ENCODE results near the gene HYAL3.
A peak's percentile ranks its signal among the peaks of the same experiment; 100 is the strongest.

The HYAL3 gene

GRCh38 chr3:50298836-50299637, at the start of gene HYAL3, which contains the start of gene NAA80:
HYAL3 (minus strand) TSS chr3:50299405; CDS start chr3:50295602, 3,803 bp downstream.
NAA80 (minus strand) TSS chr3:50299405; CDS start chr3:50297463, 1,942 bp downstream.
- peak within 1 kb of the TSS; percentile 65 to 88 for H3K4me3 ChIP-seq (replicated peaks in 1 of 2; ENCODE audit: low read depth in 2 of 2, low read length in 2 of 2)
- DNase-seq (ENCODE audit: low read depth in 2 of 2), result peak; percentile 100
- peak; percentile 25 for TF ChIP-seq CTCF (IDR thresholded peaks at IDR 0.05; ENCODE audit: low read depth, low read length)

- peak; percentile 80 to 83 for DNase-seq (ENCODE audit: low read depth in 2 of 2)
- no peak overlapping the region for H3K4me3 ChIP-seq (replicated peaks in 1 of 2; ENCODE audit: low read depth in 2 of 2, low read length in 2 of 2)
- peak; percentile 63 for TF ChIP-seq CTCF (IDR thresholded peaks at IDR 0.05; ENCODE audit: low read depth, low read length)
These were observed 48.1 kb upstream of the HYAL3 start for GRCh38 chr3:50347187-50347813.

- TF ChIP-seq CTCF (IDR thresholded peaks at IDR 0.05; ENCODE audit: low read depth, low read length), result no peak
- H3K4me3 ChIP-seq (replicated peaks in 1 of 2; ENCODE audit: low read depth in 2 of 2, low read length in 2 of 2), result peak within 1 kb of the TSS; percentile 46 to 52
- DNase-seq (ENCODE audit: low read depth in 2 of 2), result peak; percentile 58 to 64
These were observed 46.5 kb upstream of the HYAL3 start, which contains the start of gene ZMYND10 for GRCh38 chr3:50345586-50346234. ZMYND10 (minus strand) TSS chr3:50345732; CDS start chr3:50345579, 153 bp downstream.

- DNase-seq (ENCODE audit: low read depth in 2 of 2), result no peak
- H3K4me3 ChIP-seq (replicated peaks in 1 of 2; ENCODE audit: low read depth in 2 of 2, low read length in 2 of 2), result peak overlapping the region in 1 of 2 donors; percentile 46
- no peak for TF ChIP-seq CTCF (IDR thresholded peaks at IDR 0.05; ENCODE audit: low read depth, low read length)
These were observed 45.8 kb upstream of the HYAL3 start for GRCh38 chr3:50345008-50345407.

GRCh38 chr3:50342813-50343633, 43.8 kb upstream of the HYAL3 start:
- no peak for DNase-seq (ENCODE audit: low read depth in 2 of 2)
- TF ChIP-seq CTCF (IDR thresholded peaks at IDR 0.05; ENCODE audit: low read depth, low read length), result no peak
- no peak overlapping the region for H3K4me3 ChIP-seq (replicated peaks in 1 of 2; ENCODE audit: low read depth in 2 of 2, low read length in 2 of 2)
